Ishikawa (cell line): Measurements from ENCODE around the gene TECR.

Experiments used
- EGR1 ChIP-seq: IDR thresholded peaks from 2 replicates; pipeline ENCODE4 v1.6.1; 2012
- MAX ChIP-seq: IDR thresholded peaks from 2 replicates; pipeline ENCODE4 v1.6.1; 2012
- REST ChIP-seq: IDR thresholded peaks from 2 replicates; pipeline ENCODE4 v1.6.1; 2012; ENCODE audit warnings: low read depth, mild to moderate bottlenecking
- TCF12 ChIP-seq: IDR thresholded peaks from 2 replicates; pipeline ENCODE4 v1.6.1; 2012; ENCODE audit warnings: low read depth

GRCh38 chr19:14542711-14543328 lies 13.4 kb downstream of the TECR start:
- TF ChIP-seq TCF12 (no peak), MAX (no peak), REST (no peak), EGR1 (no peak)
